ENCODE measurements around the gene PIF1.

The PIF1 gene

DNA sequence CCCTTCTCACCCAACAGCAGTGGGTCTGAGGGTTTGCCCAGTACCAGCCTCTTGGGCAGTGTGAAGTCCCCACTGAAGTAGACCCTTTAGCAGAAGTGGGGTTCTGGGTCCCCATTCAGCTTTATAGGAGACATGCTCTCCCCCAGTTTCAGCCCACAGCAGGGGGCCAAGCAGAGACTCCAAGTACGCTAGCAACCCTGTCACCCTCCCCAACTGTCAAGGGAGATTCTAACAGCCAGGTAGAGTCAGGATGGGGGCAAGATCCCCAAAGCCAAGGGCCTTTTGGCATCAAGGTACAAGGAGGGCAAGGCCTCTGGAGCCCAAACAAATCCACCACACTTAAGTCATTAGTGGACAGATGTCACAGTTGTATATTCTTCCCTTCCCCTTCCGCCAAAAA lies 51.8 kb downstream of the PIF1 start:
- DNase-seq, result no peak

GRCh38 chr15:64772964-64773363 lies 52.5 kb downstream of the PIF1 start:
- no peak for DNase-seq

- DNase-seq, result no peak
Observed at GRCh38 chr15:64772488-64772887, 53.0 kb downstream of the PIF1 start.

DNA sequence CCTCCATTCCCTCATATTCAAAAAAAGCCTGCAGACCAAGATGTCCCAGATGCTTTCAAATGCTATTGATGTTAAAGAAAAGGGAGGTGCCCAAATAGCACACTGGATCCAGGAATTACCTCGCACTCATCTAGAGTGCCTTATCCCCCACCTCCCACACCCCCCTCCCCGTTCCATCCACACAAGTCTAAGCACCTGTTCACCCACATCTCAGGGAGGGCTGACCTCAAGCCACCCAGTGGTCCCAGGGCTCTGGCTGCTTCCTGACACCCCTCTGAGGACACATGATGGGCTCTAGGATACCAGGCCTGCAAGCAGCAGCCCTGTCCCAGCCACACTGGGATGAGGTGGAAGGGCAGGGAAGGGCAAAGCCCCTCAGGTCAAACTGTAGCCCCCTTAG lies 54.8 kb downstream of the PIF1 start:
- DNase-seq, result no peak

DNA sequence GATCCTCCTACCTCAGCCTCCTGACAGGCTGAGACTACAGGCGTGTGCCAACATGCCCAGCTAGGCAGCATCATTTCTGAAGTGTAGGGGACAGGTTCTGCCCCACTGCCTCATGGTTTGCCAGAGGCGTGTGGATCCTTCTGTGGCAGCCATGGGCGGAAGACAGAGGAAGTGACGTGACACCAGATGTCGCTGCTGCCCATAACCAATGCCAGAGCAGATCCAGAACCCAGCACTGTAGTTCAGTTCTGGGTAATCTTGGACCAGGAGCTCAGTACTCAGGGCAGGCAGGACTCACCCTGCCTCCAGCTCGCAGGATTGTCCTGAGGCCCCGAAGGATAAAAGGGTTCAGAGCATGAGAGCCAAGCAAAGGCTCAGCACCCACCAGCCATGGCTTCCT lies 58.2 kb downstream of the PIF1 start:
- DNase-seq, result no peak

DNA sequence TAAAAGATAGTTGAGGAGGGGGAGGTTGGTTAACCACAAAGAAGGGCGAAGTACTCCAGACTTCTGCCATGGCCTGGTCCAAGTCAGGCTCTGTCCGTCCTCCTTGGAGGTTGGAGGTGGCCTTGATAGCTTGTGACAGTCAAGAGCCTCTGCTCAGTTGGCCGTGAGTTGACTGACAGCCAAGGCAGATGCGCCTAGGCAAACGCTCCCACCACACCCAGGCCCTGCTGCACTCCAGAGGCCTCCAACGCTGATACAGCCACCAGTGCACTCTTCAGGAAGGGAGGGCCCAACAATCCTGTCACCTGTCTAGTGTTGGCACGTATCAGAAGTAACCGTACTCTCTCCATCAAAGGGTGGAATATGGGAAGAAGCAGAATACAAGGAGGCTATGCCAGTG lies 59.4 kb downstream of the PIF1 start:
- no peak for DNase-seq

Data from islet precursor cell (in vitro differentiated cells).